GM23248 (cell line): ENCODE results near the gene FZD7. TPM values are rescaled to one million over a fixed set of nuclear protein-coding genes. Genes with fewer than 3 reads are reported as not detected.

Experiments used
- DNase-seq: peaks from one replicate; pipeline ENCODE4 v3.0.0-alpha.2; 2015
- H2AFZ ChIP-seq: fragments of 200-600 bp; sonication (generic); 2 replicates; pipeline ENCODE4 v1.6.1; 2016; ENCODE audit warnings: antibody characterized with exemption
- H3F3A ChIP-seq: fragments of 200-600 bp; sonication (generic); 2 replicates; pipeline ENCODE4 v1.6.1; 2016; ENCODE audit warnings: mild to moderate bottlenecking, antibody characterized with exemption, mixed run types; ENCODE audit not compliant: insufficient read depth
- H3K27ac ChIP-seq: fragments of 200-600 bp; sonication (generic); 2 replicates; pipeline ENCODE4 v1.5.1; 2016; ENCODE audit warnings: mild to moderate bottlenecking
- H3K27me3 ChIP-seq: fragments of 200-600 bp; sonication (generic); replicated peaks from 2 replicates; pipeline ENCODE4 v1.6.1; 2016; ENCODE audit warnings: mild to moderate bottlenecking; ENCODE audit not compliant: insufficient read depth
- H3K36me3 ChIP-seq: fragments of 200-600 bp; sonication (generic); 2 replicates; pipeline ENCODE4 v1.6.1; 2016; ENCODE audit warnings: low read depth, mild to moderate bottlenecking
- H3K4me1 ChIP-seq: fragments of 200-600 bp; sonication (generic); 2 replicates; pipeline ENCODE4 v1.6.1; 2016; ENCODE audit warnings: mild to moderate bottlenecking; ENCODE audit not compliant: insufficient read depth
- H3K4me2 ChIP-seq: fragments of 200-600 bp; sonication (generic); one replicate; pipeline ENCODE4 v1.6.1; 2016; ENCODE audit warnings: mild to moderate bottlenecking; ENCODE audit not compliant: unreplicated experiment
- H3K4me3 ChIP-seq: fragments of 200-600 bp; sonication (generic); 2 replicates; pipeline ENCODE4 v1.5.1; 2016; ENCODE audit warnings: mild to moderate bottlenecking
- H3K79me2 ChIP-seq: fragments of 200-600 bp; sonication (generic); 2 replicates; pipeline ENCODE4 v1.6.1; 2016; ENCODE audit warnings: mild to moderate bottlenecking; ENCODE audit not compliant: insufficient read depth
- H3K9ac ChIP-seq: fragments of 200-600 bp; sonication (generic); 2 replicates; pipeline ENCODE4 v1.6.1; 2016; ENCODE audit warnings: mild to moderate bottlenecking
- H3K9me2 ChIP-seq: fragments of 200-600 bp; sonication (generic); 2 replicates; pipeline ENCODE4 v1.6.1; 2016; ENCODE audit warnings: mixed run types, mild to moderate bottlenecking, moderate library complexity; ENCODE audit not compliant: insufficient read depth
- H3K9me3 ChIP-seq: fragments of 200-600 bp; sonication (generic); one replicate; pipeline ENCODE4 v1.6.1; 2017; ENCODE audit warnings: low read depth
- H4K20me1 ChIP-seq: fragments of 200-600 bp; sonication (generic); 2 replicates; pipeline ENCODE4 v1.6.0; 2016; ENCODE audit not compliant: insufficient read depth
- EZH2 ChIP-seq: fragments of 200-600 bp; sonication (generic); IDR thresholded peaks from 2 replicates; pipeline ENCODE4 v1.6.1; 2018; ENCODE audit warnings: antibody characterized with exemption, mild to moderate bottlenecking; ENCODE audit not compliant: insufficient read depth, poor library complexity, severe bottlenecking
- EZH2phosphoT487 ChIP-seq: fragments of 200-600 bp; sonication (generic); IDR thresholded peaks from 2 replicates; pipeline ENCODE4 v1.6.1; 2018; ENCODE audit warnings: antibody characterized with exemption, moderate library complexity, mild to moderate bottlenecking, low read depth; ENCODE audit not compliant: insufficient read depth
- WGBS, 2 experiments: methylation state at CpG; one replicate each; pipeline ENCODE4 v1.1.6; 2015 to 2017; ENCODE audit warnings: low lambda C conversion rate in 2 of 2, low coverage in 1 of 2; ENCODE audit errors: missing lambda C conversion rate in 2 of 2; 5-methylcytosine and 5-hydroxymethylcytosine counted together
- in situ Hi-C: fragments of 300-500 bp; cut with MboI; formaldehyde crosslinking; loops from 2 replicates; pipeline ENCODE4 v1.15.0; 2020
- polyA plus RNA-seq: library from polyadenylated mRNA; unstranded; fragments of >200 nt; fragmentation: Nextera tagmentation; extraction: Ambion mirVana; gene quantifications from 2 replicates; pipeline ENCODE4 v1.2.1, GENCODE V29; 2016
- total RNA-seq: library from RNA; depleted of rRNA; stranded (reverse); fragments of >200 nt; shearing (Covaris generic); gene quantifications from 2 replicates; pipeline ENCODE4 v1.2.3, GENCODE V29; 2014

Gene FZD7
- total and polyA plus RNA-seq, 2 experiments from 2014 or later, result 19.4 to 56.4 TPM

- H3K4me3 ChIP-seq, result peak overlapping the region; percentile 80
- H3K79me2 ChIP-seq, result peaks cover 53% of the 10 kb centered on the region
- peak; percentile 90 for DNase-seq
- H3K9ac ChIP-seq, result peak overlapping the region; percentile 86
- no peaks in the 10 kb centered on the region for H3K27me3 ChIP-seq
- H2AFZ ChIP-seq, result peak overlapping the region; percentile 18; the same call in 1 of the 2 replicates
- H3K9me2 ChIP-seq, result no peaks in the 10 kb centered on the region
- no peaks in the 10 kb centered on the region for H3K36me3 ChIP-seq
- 11 to 12% methylated on average over 60 to 72 of the region's 78 CpGs for WGBS, 2 experiments
- in situ Hi-C loops, result loop anchor here (5.0 to 10.0 kb wide), 2 partner anchors 132 to 181 kb away; no protein-coding TSS in a partner anchor
- no peaks in the 10 kb centered on the region for H4K20me1 ChIP-seq
- peaks cover 38% of the 10 kb centered on the region for H3K4me1 ChIP-seq
- H3K9me3 ChIP-seq, result no peaks in the 10 kb centered on the region
- H3K4me2 ChIP-seq, result peak overlapping the region; percentile 96
- TF ChIP-seq EZH2phosphoT487 (no peak), EZH2 (no peak)
- H3F3A ChIP-seq, result peaks cover 36% of the 10 kb centered on the region
- peak overlapping the region; percentile 83 for H3K27ac ChIP-seq
Observed at GRCh38 chr2:202035089-202035940, 1.7 kb downstream of the FZD7 start.

- Histone ChIP-seq H3K27ac (no peak overlapping the region), H3F3A (peaks cover 31% of the 10 kb centered on the region), H3K36me3 (no peaks in the 10 kb centered on the region), H3K4me3 (peak overlapping the region; percentile 80), H3K9me2 (no peaks in the 10 kb centered on the region), H3K79me2 (peaks cover 53% of the 10 kb centered on the region), H2AFZ (no peak overlapping the region), H3K9me3 (no peaks in the 10 kb centered on the region), H3K4me1 (peaks cover 36% of the 10 kb centered on the region), H3K4me2 (peak overlapping the region; percentile 96), H4K20me1 (no peaks in the 10 kb centered on the region), H3K27me3 (no peaks in the 10 kb centered on the region), H3K9ac (no peak overlapping the region)
- 75 to 85% methylated on average over 29 to 32 of the region's 32 CpGs for WGBS, 2 experiments
- TF ChIP-seq EZH2phosphoT487 (no peak), EZH2 (no peak)
- in situ Hi-C loops, result loop anchor here (5.0 to 10.0 kb wide), 2 partner anchors 131 to 181 kb away; no protein-coding TSS in a partner anchor
- no peak for DNase-seq
Observed at GRCh38 chr2:202035941-202036372, 2.3 kb downstream of the FZD7 start.

DNA sequence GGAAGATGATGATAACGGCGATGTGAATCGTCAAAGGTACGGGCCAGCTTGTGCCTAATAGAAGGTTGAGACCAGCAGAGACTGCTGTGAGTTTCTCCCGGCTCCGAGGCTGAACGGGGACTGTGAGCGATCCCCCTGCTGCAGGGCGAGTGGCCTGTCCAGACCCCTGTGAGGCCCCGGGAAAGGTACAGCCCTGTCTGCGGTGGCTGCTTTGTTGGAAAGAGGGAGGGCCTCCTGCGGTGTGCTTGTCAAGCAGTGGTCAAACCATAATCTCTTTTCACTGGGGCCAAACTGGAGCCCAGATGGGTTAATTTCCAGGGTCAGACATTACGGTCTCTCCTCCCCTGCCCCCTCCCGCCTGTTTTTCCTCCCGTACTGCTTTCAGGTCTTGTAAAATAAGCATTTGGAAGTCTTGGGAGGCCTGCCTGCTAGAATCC is 3.0 kb downstream of the FZD7 start:
- Histone ChIP-seq H3K79me2 (peaks cover 53% of the 10 kb centered on the region), H4K20me1 (no peaks in the 10 kb centered on the region), H2AFZ (peak overlapping the region; percentile 23), H3K4me2 (peak overlapping the region; percentile 96), H3K9ac (peak overlapping the region; percentile 70), H3K36me3 (no peaks in the 10 kb centered on the region), H3K9me3 (no peaks in the 10 kb centered on the region), H3F3A (peaks cover 26% of the 10 kb centered on the region), H3K4me3 (peak overlapping the region; percentile 80), H3K4me1 (peaks cover 30% of the 10 kb centered on the region), H3K27ac (peak overlapping the region; percentile 36), H3K27me3 (no peaks in the 10 kb centered on the region), H3K9me2 (no peaks in the 10 kb centered on the region)
- in situ Hi-C loops, result loop anchor here (5.0 to 10.0 kb wide), 2 partner anchors 131 to 182 kb away; no protein-coding TSS in a partner anchor
- TF ChIP-seq EZH2phosphoT487 (no peak), EZH2 (no peak)
- DNase-seq, result peak; percentile 46
- 2 to 3% methylated on average over 15 of the region's 15 CpGs for WGBS, 2 experiments

DNA sequence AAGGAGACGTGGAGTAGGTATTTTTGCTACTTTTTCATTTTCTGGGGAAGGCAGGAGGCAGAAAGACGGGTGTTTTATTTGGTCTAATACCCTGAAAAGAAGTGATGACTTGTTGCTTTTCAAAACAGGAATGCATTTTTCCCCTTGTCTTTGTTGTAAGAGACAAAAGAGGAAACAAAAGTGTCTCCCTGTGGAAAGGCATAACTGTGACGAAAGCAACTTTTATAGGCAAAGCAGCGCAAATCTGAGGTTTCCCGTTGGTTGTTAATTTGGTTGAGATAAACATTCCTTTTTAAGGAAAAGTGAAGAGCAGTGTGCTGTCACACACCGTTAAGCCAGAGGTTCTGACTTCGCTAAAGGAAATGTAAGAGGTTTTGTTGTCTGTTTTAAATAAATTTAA is 3.4 kb downstream of the FZD7 start:
- Histone ChIP-seq H3K9me2 (no peaks in the 10 kb centered on the region), H3K9ac (peak overlapping the region; percentile 70), H3K4me1 (peaks cover 28% of the 10 kb centered on the region), H3K4me2 (peak overlapping the region; percentile 96), H3K79me2 (peaks cover 53% of the 10 kb centered on the region), H3K36me3 (no peaks in the 10 kb centered on the region), H3K27me3 (no peaks in the 10 kb centered on the region), H3K4me3 (peak overlapping the region; percentile 80), H3K9me3 (no peaks in the 10 kb centered on the region), H3K27ac (peak overlapping the region; percentile 36), H3F3A (peaks cover 30% of the 10 kb centered on the region), H4K20me1 (no peaks in the 10 kb centered on the region), H2AFZ (peak overlapping the region; percentile 23)
- TF ChIP-seq EZH2phosphoT487 (no peak), EZH2 (no peak)
- 3 to 4% methylated on average over 7 of the region's 7 CpGs for WGBS, 2 experiments
- in situ Hi-C loops, result loop anchor here (5.0 to 10.0 kb wide), 2 partner anchors 130 to 182 kb away; no protein-coding TSS in a partner anchor
- peak; percentile 59 for DNase-seq
